A673 (cell line): ENCODE results near the gene RSRP1. TPM values are rescaled to one million over a fixed set of nuclear protein-coding genes. Genes with fewer than 3 reads are reported as not detected.

Experiments
- BruUV-seq: library from RNA; stranded (reverse); fragments of 400-500 nt; replicated peaks from 2 replicates; lab custom pipeline; 2021; lab: Mats Ljungman, UMichigan
- CTCF ChIA-PET: fragments of 300-600 bp; sonication (Branson Sonifier 250); formaldehyde crosslinking; loops from one replicate; lab custom pipeline; 2022; ENCODE audit warnings: antibody characterized with exemption; lab: Charles Lee
- POLR2A ChIA-PET: fragments of 300-600 bp; sonication (Branson Sonifier 250); formaldehyde crosslinking; loops from one replicate; lab custom pipeline; 2022; ENCODE audit warnings: antibody characterized with exemption; ENCODE audit not compliant: low non-redundant PET; lab: Charles Lee
- DNase-seq: peaks from one replicate; pipeline ENCODE4 v3.0.0-alpha.2; 2015; ENCODE audit warnings: low spot score
- H3K27ac ChIP-seq: fragments of 200-600 bp; sonication (generic); 2 replicates; pipeline ENCODE4 v1.5.1; 2016; ENCODE audit warnings: mixed run types, low read depth, mild to moderate bottlenecking, mixed read lengths, antibody characterized with exemption, low read length; ENCODE audit not compliant: poor library complexity, severe bottlenecking
- H3K27me3 ChIP-seq: fragments of 200-600 bp; sonication (generic); replicated peaks from 2 replicates; pipeline ENCODE4 v1.6.1; 2017; ENCODE audit warnings: mixed run types, low read depth, mild to moderate bottlenecking, mixed read lengths, antibody characterized with exemption, low read length; ENCODE audit not compliant: insufficient read depth, poor library complexity
- H3K36me3 ChIP-seq: fragments of 200-600 bp; sonication (generic); 2 replicates; pipeline ENCODE4 v1.6.1; 2016; ENCODE audit warnings: mixed run types, mild to moderate bottlenecking, mixed read lengths, antibody characterized with exemption, low read length; ENCODE audit not compliant: insufficient read depth, poor library complexity, severe bottlenecking
- H3K4me1 ChIP-seq: fragments of 200-600 bp; sonication (generic); 2 replicates; pipeline ENCODE4 v1.6.1; 2017; ENCODE audit warnings: mixed run types, mild to moderate bottlenecking, mixed read lengths, antibody characterized with exemption, low read length; ENCODE audit not compliant: insufficient read depth, poor library complexity, severe bottlenecking
- H3K4me3 ChIP-seq: fragments of 200-600 bp; sonication (generic); 2 replicates; pipeline ENCODE4 v1.5.1; 2016; ENCODE audit warnings: low read depth, mixed run types, mild to moderate bottlenecking, mixed read lengths, low read length; ENCODE audit not compliant: poor library complexity, severe bottlenecking
- H3K9me3 ChIP-seq: fragments of 200-600 bp; sonication (generic); 2 replicates; pipeline ENCODE4 v1.6.1; 2016; ENCODE audit warnings: mixed run types, low read depth, mild to moderate bottlenecking, mixed read lengths, antibody characterized with exemption, low read length; ENCODE audit not compliant: poor library complexity, severe bottlenecking
- EZH2 ChIP-seq: fragments of 200-600 bp; sonication (generic); IDR thresholded peaks from 2 replicates; pipeline ENCODE4 v1.6.1; 2017; ENCODE audit warnings: borderline replicate concordance, low read depth, mild to moderate bottlenecking, mixed read lengths, antibody characterized with exemption, low read length; ENCODE audit not compliant: poor library complexity, severe bottlenecking
- intact Hi-C: fragments of 100-400 bp; cut with micrococcal nuclease; formaldehyde crosslinking; loops from one replicate; pipeline ENCODE4 v1.10.0; 2022; ENCODE audit not compliant: unreplicated experiment
- total RNA-seq: library from RNA; stranded (reverse); gene quantifications from 2 replicates; pipeline ENCODE4 v1.2.3, GENCODE V29; 2021
- TF ChIP-seq, protein P1 (sequence below): fragments of 300-800, 200-600 bp; sonication (generic); conservative IDR thresholded peaks from 2 replicates; pipeline ENCODE4 v1.5.1; 2017; ENCODE audit warnings: low read depth, mild to moderate bottlenecking, antibody characterized with exemption, low read length, moderate library complexity, mixed read lengths

The RSRP1 gene
- total RNA-seq, 1 experiment from 2014 or later = 65.3 TPM

DNA sequence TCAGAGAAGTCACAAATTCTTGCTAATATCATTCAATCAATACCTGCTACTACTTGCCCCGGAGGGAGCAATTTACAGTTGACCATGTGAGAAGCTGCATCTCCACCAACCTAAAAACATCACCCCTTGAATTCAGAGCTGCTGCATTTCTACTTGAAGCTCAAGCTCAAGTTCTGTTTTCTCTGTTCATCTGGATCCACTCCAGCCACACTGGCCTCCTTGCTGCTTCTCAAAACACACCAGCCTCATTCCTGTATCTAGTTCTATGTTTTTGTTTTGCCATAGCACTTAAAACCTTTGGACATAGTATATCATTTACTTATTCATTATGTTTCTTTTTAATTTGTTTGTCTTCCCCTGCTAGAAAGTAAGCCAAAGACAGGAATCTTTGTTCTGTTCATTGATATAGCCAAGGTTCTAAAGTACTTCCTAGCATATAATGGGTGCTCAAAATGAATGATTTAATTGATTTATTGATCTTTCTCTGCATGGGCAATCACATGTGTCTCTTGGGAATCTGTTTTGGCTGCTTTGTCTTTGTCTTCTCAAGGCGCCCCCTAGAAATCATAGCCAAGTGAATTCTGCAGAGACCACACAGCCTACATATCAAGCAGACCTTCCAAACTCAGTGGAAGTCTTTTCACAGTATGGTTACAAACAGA is 38.6 kb downstream of the RSRP1 start:
- intact Hi-C loops = loop anchor here (5.0 kb wide), 2 partner anchors 276 to 361 kb away; partner anchors contain the start of gene RUNX3
- H3K9me3 ChIP-seq = no peaks in the 10 kb centered on the region
- POLR2A ChIA-PET = no interaction called here
- no peak overlapping the region for H3K27ac ChIP-seq
- H3K4me3 ChIP-seq = no peak overlapping the region
- CTCF ChIA-PET = no interaction called here
- BruUV-seq = no TSS peak
- TF ChIP-seq EZH2 = no peak
- TF ChIP-seq, protein P1, sequence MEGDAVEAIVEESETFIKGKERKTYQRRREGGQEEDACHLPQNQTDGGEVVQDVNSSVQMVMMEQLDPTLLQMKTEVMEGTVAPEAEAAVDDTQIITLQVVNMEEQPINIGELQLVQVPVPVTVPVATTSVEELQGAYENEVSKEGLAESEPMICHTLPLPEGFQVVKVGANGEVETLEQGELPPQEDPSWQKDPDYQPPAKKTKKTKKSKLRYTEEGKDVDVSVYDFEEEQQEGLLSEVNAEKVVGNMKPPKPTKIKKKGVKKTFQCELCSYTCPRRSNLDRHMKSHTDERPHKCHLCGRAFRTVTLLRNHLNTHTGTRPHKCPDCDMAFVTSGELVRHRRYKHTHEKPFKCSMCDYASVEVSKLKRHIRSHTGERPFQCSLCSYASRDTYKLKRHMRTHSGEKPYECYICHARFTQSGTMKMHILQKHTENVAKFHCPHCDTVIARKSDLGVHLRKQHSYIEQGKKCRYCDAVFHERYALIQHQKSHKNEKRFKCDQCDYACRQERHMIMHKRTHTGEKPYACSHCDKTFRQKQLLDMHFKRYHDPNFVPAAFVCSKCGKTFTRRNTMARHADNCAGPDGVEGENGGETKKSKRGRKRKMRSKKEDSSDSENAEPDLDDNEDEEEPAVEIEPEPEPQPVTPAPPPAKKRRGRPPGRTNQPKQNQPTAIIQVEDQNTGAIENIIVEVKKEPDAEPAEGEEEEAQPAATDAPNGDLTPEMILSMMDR = no peak
- H3K27me3 ChIP-seq = no peaks in the 10 kb centered on the region
- no peak for DNase-seq
- no peaks in the 10 kb centered on the region for H3K4me1 ChIP-seq
- H3K36me3 ChIP-seq = no peaks in the 10 kb centered on the region

DNA sequence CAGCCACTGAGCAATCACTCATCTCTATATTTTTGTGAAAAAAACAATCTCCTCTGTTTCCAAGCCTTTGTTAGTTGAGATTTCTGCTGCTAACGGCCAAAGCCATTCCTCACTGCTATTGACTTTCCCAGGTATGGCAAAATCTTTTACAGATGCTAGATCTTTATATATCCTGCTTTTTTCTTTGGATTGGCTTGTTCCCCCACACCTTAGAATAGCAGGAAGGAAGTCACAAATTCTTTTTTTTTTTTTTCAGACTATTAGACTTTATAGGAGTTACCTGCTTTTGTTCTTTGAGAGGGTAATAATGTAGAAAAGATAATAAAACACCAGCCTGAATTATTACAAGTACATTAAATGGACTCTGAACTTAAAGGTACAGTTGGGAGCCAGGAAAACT is 39.2 kb downstream of the RSRP1 start:
- CTCF ChIA-PET = no interaction called here
- Histone ChIP-seq H3K9me3 (no peaks in the 10 kb centered on the region), H3K27ac (no peak overlapping the region), H3K36me3 (no peaks in the 10 kb centered on the region), H3K4me1 (no peaks in the 10 kb centered on the region), H3K4me3 (no peak overlapping the region), H3K27me3 (no peaks in the 10 kb centered on the region)
- POLR2A ChIA-PET = no interaction called here
- no TSS peak for BruUV-seq
- intact Hi-C loops = loop anchor here (5.0 kb wide), 2 partner anchors 276 to 361 kb away; partner anchors contain the start of gene RUNX3
- no peak for TF ChIP-seq EZH2
- TF ChIP-seq, protein P1 = no peak
- DNase-seq = no peak

DNA sequence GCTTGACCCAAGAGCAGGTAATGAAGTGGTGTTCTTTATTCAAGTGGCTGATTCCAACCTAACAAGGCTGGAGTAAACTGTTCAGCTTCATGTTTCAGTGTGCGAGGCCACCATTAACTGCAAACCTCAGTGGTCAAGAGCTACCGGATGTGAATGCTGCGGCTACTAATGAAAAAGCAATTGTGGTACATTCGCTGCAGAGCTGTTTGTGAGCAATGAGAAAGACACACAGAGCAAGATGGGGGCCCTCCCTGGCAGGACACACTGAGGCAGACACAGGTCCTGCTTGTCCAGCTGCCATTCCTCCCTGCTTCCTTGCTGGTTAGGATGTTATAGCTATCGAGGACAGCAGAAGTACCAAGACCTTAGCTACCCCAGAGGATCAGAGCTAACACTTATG is 41.1 kb downstream of the RSRP1 start:
- Histone ChIP-seq H3K27me3 (no peaks in the 10 kb centered on the region), H3K9me3 (no peaks in the 10 kb centered on the region), H3K4me1 (no peaks in the 10 kb centered on the region), H3K36me3 (no peaks in the 10 kb centered on the region), H3K4me3 (no peak overlapping the region), H3K27ac (no peak overlapping the region)
- BruUV-seq = no TSS peak
- DNase-seq = no peak
- intact Hi-C loops = loop anchor here (5.0 kb wide), 2 partner anchors 274 to 359 kb away; partner anchors contain the start of gene RUNX3
- no peak for TF ChIP-seq EZH2
- TF ChIP-seq, protein P1 = no peak
- CTCF ChIA-PET = interaction anchor here (1.7 kb wide), 1 partner anchor 358 kb away, joined by 5 read pairs; no protein-coding TSS in a partner anchor
- POLR2A ChIA-PET = no interaction called here
